ENCODE results near the gene AMIGO2.

GRCh38 chr12:47091009-47091408 is 11.2 kb upstream of the AMIGO2 start:
- TF ChIP-seq CTCF (IDR thresholded peaks at IDR 0.05) (no peak), POLR2A (IDR thresholded peaks at IDR 0.05) (no peak)
